HG03439 (cell line): ENCODE results near the gene P2RX3.

ENCODE experiments used
- ATAC-seq: cut with Tn5 transposase; IDR thresholded peaks from one replicate; pipeline ENCODE4 v1.9.1; 2021; ENCODE audit warnings: mild to moderate bottlenecking, moderate library complexity; ENCODE audit not compliant: unreplicated experiment

The P2RX3 gene

DNA sequence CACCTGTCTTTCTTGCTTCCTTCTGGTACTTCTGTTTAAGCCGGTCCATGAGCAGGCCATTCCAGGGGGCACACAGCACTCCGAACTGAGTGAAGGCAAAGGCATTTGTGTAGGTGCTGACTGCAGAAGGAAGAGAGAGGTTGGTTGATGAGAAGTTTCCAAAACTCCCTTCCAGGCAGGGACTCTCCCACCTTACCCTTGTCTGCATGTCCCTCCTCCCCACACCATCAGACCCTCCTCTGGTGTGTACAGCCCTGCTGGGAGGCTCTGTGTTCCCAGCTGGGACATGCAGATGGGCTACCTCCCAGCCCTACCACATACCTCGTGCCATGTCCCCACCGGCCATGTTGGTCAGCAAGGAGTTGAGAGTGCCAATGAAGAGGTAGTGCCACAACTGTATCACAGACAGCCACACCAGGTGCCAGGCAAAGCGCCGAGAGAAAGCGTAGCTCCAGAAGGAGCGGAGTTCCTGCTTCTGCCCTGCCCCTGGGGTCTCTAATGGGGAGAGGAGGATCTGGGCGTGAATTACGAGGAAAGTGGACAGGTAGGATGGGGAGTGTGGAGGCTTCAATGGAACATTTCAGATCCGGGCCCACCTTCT, 76.6 kb downstream of the P2RX3 start:
- no peak for ATAC-seq

DNA sequence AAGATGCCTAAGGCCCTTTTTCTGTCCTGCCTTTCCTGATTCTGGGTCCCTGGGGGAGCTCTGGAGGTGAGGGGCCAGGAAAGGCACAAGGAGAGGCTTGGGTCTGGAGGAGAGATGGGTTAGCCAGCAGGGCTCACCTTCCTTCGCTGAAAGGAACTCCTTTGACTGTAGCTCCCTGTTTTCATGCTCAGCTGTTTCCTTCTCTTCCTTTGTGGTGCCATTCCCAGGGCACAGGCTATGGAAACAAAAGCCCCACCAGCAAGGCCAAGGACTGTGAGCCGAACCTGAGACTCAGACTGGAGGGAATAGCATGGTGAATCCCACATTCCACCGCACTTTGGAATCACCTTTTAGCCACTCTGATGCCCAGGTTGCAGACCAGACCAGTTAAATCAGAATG, 78.3 kb downstream of the P2RX3 start:
- no peak for ATAC-seq

DNA sequence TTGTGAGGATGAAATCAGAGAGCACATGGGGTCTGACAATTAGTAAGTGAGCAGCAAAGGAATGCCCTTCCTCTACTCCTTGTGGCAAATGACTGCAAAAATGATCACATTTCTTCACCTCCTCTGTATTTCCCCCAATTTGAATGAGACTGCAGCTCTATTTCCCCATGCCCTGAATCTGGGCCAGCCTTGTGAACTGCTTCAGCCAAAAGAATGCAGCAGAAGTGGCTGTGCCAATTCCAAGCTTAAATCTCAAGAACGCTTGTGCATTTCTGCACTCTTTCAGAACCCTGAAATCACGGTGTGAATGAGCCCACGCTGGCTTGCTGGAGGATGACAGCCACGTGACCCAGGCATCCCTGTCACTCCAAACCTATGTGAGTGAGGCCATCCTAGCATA, 78.9 kb downstream of the P2RX3 start:
- ATAC-seq: no peak

DNA sequence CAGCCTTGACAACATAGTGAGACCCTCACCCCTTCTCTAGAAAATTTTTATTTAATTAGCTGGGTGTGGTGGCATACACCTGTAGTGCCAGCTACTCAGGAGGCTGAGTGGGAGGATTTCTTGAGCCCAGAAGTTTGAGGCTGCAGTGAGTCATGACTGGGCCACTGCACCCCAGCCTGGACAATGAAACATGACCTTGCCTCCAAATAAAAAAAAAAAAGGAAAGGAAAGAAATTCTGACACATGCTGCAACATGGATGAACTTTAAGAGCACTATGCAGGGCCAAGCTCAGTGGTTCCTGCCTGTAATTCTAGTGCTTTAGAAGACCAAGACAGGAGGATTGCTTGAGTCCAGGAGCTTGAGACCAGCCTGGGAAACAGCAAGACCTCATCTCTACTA, 80.0 kb downstream of the P2RX3 start:
- no peak for ATAC-seq

GRCh38 chr11:57419146-57419545, 81.0 kb downstream of the P2RX3 start:
- ATAC-seq: no peak

GRCh38 chr11:57421066-57421465, 82.9 kb downstream of the P2RX3 start:
- no peak for ATAC-seq

GRCh38 chr11:57421805-57422204, 83.7 kb downstream of the P2RX3 start:
- ATAC-seq: no peak
